SU-DHL-6 (cell line): ENCODE data around the gene PAF1.

ENCODE experiments used
- H2AFZ ChIP-seq: fragments of 200-600 bp; sonication (generic); 2 replicates; pipeline ENCODE4 v1.6.1; 2014; ENCODE audit warnings: low read depth, mild to moderate bottlenecking, moderate library complexity, mixed read lengths, antibody characterized with exemption, low read length; ENCODE audit not compliant: severe bottlenecking
- H3F3A ChIP-seq: fragments of 200-600 bp; shearing (Covaris generic); 2 replicates; pipeline ENCODE4 v1.6.0; 2016; ENCODE audit warnings: antibody characterized with exemption, mild to moderate bottlenecking; ENCODE audit not compliant: insufficient read depth
- H3K27ac ChIP-seq: fragments of 200-600 bp; sonication (generic); 2 replicates; pipeline ENCODE4 v1.5.1; 2016; ENCODE audit warnings: low read depth, mild to moderate bottlenecking, low read length, moderate library complexity, mixed read lengths
- H3K27me3 ChIP-seq: fragments of 200-600 bp; sonication (generic), shearing (Covaris generic); 2 replicates; pipeline ENCODE4 v1.6.0; 2014; ENCODE audit warnings: mild to moderate bottlenecking, low read length
- H3K36me3 ChIP-seq: fragments of 200-600 bp; sonication (generic); 2 replicates; pipeline ENCODE4 v1.6.1; 2014; ENCODE audit warnings: mild to moderate bottlenecking, low read length, mixed read lengths
- H3K4me2 ChIP-seq: fragments of 300-600, 200-600 bp; shearing (Covaris generic), sonication (generic); 2 replicates; pipeline ENCODE4 v1.6.0; 2014; ENCODE audit warnings: low read length, low read depth, mild to moderate bottlenecking; ENCODE audit not compliant: poor library complexity, severe bottlenecking
- H3K4me3 ChIP-seq: fragments of 200-600 bp; sonication (generic); 2 replicates; pipeline ENCODE4 v1.5.1; 2014; ENCODE audit warnings: antibody characterized with exemption, low read length, mild to moderate bottlenecking, mixed read lengths; ENCODE audit not compliant: insufficient read depth, poor library complexity, severe bottlenecking
- H3K79me2 ChIP-seq: fragments of 200-600 bp; sonication (generic); 2 replicates; pipeline ENCODE4 v1.6.1; 2014; ENCODE audit warnings: mild to moderate bottlenecking, low read length, moderate library complexity; ENCODE audit not compliant: insufficient read depth
- H3K9ac ChIP-seq: fragments of 200-600 bp; sonication (generic); 2 replicates; pipeline ENCODE4 v1.7.0; 2014; ENCODE audit warnings: mild to moderate bottlenecking, low read length
- H3K9me2 ChIP-seq: fragments of 200-600 bp; sonication (generic); replicated peaks from 2 replicates; pipeline ENCODE4 v1.6.1; 2014; ENCODE audit warnings: low read length; ENCODE audit not compliant: insufficient read depth
- H3K9me3 ChIP-seq: fragments of 200-600 bp; sonication (generic); 2 replicates; pipeline ENCODE4 v1.6.1; 2014; ENCODE audit warnings: low read length, mixed read lengths; ENCODE audit not compliant: insufficient read depth
- H4K20me1 ChIP-seq: fragments of 200-600 bp; sonication (generic); 2 replicates; pipeline ENCODE4 v1.6.1; 2014; ENCODE audit warnings: low read depth, mild to moderate bottlenecking, antibody characterized with exemption, low read length, moderate library complexity, mixed read lengths
- CTCF ChIP-seq: fragments of 200-600 bp; sonication (generic); IDR thresholded peaks from one replicate; pipeline ENCODE4 v1.5.1; 2017; ENCODE audit warnings: antibody characterized with exemption, mild to moderate bottlenecking, low read length, moderate library complexity; ENCODE audit not compliant: insufficient read depth, poor library complexity, severe bottlenecking
- EZH2phosphoT487 ChIP-seq: fragments of 200-600 bp; sonication (generic), shearing (Covaris generic); conservative IDR thresholded peaks from 2 replicates; pipeline ENCODE4 v1.6.1; 2018; ENCODE audit warnings: mild to moderate bottlenecking, antibody characterized with exemption, low read length, moderate library complexity, mixed read lengths

PAF1 gene

GRCh38 chr19:39356073-39356472 is 34.8 kb downstream of the PAF1 start:
- Histone ChIP-seq H3K9me2 (no peaks in the 10 kb centered on the region), H3K9ac (no peak overlapping the region), H2AFZ (no peak overlapping the region), H3K36me3 (peaks cover 4% of the 10 kb centered on the region; the same call in 1 of the 2 replicates), H3K4me3 (no peak overlapping the region), H3K27me3 (no peaks in the 10 kb centered on the region), H4K20me1 (no peaks in the 10 kb centered on the region), H3K9me3 (no peaks in the 10 kb centered on the region), H3F3A (no peaks in the 10 kb centered on the region), H3K79me2 (no peaks in the 10 kb centered on the region), H3K27ac (no peak overlapping the region), H3K4me2 (no peak overlapping the region)
- TF ChIP-seq EZH2phosphoT487, result no peak
- no peak for TF ChIP-seq CTCF

GRCh38 chr19:39355253-39355652 is 35.7 kb downstream of the PAF1 start:
- no peak overlapping the region for H3K9ac ChIP-seq
- H3F3A ChIP-seq, result no peaks in the 10 kb centered on the region
- peaks cover 4% of the 10 kb centered on the region; the same call in 1 of the 2 replicates for H3K36me3 ChIP-seq
- no peak overlapping the region for H3K27ac ChIP-seq
- H3K9me3 ChIP-seq, result no peaks in the 10 kb centered on the region
- no peak overlapping the region for H3K4me2 ChIP-seq
- no peaks in the 10 kb centered on the region for H3K9me2 ChIP-seq
- no peaks in the 10 kb centered on the region for H3K79me2 ChIP-seq
- H2AFZ ChIP-seq, result no peak overlapping the region
- H3K27me3 ChIP-seq, result no peaks in the 10 kb centered on the region
- H4K20me1 ChIP-seq, result no peaks in the 10 kb centered on the region
- H3K4me3 ChIP-seq, result no peak overlapping the region
- TF ChIP-seq CTCF (no peak), EZH2phosphoT487 (no peak)

GRCh38 chr19:39352381-39353255 is 38.3 kb downstream of the PAF1 start:
- no peak for TF ChIP-seq EZH2phosphoT487
- no peak for TF ChIP-seq CTCF
- Histone ChIP-seq H3K9ac (no peak overlapping the region), H3K27me3 (no peaks in the 10 kb centered on the region), H3K9me3 (no peaks in the 10 kb centered on the region), H3K4me3 (no peak overlapping the region), H3K27ac (no peak overlapping the region), H3K9me2 (no peaks in the 10 kb centered on the region), H3K4me2 (no peak overlapping the region), H4K20me1 (no peaks in the 10 kb centered on the region), H3F3A (no peaks in the 10 kb centered on the region), H3K79me2 (no peaks in the 10 kb centered on the region), H2AFZ (no peak overlapping the region), H3K36me3 (no peaks in the 10 kb centered on the region)
